ENCODE measurements around the gene GPR143.

DNA sequence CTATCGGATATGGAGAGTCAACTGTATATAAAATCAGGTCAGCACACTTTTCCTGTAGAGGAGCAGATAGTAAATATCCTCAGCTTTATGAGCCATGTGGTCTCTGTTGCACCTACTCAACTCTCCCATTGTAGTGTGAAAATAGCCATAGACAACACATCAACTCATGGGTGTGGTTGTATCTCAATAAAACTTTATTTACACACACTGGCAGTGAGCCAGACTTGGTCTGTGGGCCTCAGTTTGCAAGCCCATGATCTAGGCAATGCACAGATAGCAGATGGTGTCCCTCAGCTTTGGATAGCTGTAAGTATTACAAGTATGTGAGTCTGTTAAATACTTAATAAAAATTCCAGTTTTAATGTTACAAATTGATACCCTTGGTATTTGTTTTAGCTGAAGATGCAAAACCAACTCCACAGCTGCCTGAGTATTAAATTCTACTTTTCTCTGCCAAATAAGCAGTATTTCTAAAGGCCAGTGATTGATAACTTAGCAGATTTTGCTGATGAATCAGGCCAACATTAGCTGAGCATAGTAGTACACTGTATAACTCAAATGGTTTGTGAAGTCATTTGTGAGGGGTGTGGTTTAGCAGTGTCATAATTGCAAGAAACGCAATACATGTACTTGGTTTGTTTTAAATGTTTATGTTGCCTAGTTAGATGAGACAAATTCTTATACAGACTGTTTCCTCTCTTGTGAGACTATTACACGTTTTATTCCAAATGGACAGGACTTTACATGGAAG, 87.3 kb downstream of the GPR143 start:
- TF ChIP-seq, protein P1, sequence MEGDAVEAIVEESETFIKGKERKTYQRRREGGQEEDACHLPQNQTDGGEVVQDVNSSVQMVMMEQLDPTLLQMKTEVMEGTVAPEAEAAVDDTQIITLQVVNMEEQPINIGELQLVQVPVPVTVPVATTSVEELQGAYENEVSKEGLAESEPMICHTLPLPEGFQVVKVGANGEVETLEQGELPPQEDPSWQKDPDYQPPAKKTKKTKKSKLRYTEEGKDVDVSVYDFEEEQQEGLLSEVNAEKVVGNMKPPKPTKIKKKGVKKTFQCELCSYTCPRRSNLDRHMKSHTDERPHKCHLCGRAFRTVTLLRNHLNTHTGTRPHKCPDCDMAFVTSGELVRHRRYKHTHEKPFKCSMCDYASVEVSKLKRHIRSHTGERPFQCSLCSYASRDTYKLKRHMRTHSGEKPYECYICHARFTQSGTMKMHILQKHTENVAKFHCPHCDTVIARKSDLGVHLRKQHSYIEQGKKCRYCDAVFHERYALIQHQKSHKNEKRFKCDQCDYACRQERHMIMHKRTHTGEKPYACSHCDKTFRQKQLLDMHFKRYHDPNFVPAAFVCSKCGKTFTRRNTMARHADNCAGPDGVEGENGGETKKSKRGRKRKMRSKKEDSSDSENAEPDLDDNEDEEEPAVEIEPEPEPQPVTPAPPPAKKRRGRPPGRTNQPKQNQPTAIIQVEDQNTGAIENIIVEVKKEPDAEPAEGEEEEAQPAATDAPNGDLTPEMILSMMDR (IDR thresholded peaks at IDR 0.05; ENCODE audit: poor library complexity): no peak
- TF ChIP-seq EZH2 (IDR thresholded peaks at IDR 0.05; ENCODE audit: borderline replicate concordance) (no peak), EZH2phosphoT487 (IDR thresholded peaks at IDR 0.05; ENCODE audit: low read depth, severe bottlenecking, unreplicated experiment) (no peak)

Measured in hepatocyte (in vitro differentiated cells).